IPS-18c (cell line): Measurements from ENCODE around the gene TTC19.
"Not testable (repeated sequence)": the region's sequence is repeated elsewhere in the genome, so short reads cannot be mapped to it uniquely, and the experiment has no call there.

ENCODE experiments used
- H3K4me3 ChIP-seq: 2 replicates; pipeline ENCODE4 v1.7.0; 2013; ENCODE audit warnings: low read depth, mild to moderate bottlenecking, low read length, moderate library complexity; ENCODE audit not compliant: insufficient read depth
- H3K9me3 ChIP-seq: one replicate; pipeline ENCODE4 v1.6.1; 2013; ENCODE audit warnings: mild to moderate bottlenecking, low read length, moderate library complexity; ENCODE audit not compliant: control insufficient read depth, insufficient read depth

TTC19 gene

DNA sequence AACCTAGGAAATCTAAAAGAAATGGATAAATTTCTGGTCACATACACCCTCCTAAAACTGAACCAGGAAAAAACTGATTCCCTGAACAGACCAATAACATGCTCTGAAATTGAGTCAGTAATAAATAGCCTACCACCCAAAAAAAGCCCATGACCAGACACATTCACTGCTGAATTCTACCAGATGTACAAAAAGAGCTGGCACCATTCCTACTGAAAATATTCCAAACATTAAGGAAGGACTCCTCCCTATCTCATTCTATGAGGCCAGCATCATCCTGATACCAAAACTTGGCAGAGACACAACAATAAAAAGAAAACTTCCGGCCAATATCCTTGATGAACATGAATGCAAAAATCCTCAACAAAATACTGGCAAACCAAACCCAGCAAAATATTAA, 52.9 kb downstream of the TTC19 start:
- no peak overlapping the region for H3K4me3 ChIP-seq
- no peaks in the 10 kb centered on the region for H3K9me3 ChIP-seq

DNA sequence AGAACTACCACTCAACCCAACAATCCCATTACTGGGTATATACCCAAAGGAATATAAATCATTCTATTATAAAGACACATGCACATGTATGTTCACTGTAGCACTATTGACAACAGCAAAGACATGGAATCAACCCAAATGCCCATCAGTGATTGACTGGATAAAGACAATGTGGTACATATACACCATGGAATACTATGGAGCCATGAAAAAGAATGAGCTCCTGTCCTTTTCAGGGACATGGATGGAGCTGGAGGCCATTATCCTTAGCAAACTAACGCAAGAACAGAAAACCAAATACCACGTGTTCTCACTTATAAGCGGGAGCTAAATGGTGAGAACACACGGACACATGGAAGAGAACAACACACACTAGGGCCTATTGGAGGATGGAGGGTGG, 55.5 kb downstream of the TTC19 start:
- not testable (repeated sequence) for H3K9me3 ChIP-seq, H3K4me3 ChIP-seq

DNA sequence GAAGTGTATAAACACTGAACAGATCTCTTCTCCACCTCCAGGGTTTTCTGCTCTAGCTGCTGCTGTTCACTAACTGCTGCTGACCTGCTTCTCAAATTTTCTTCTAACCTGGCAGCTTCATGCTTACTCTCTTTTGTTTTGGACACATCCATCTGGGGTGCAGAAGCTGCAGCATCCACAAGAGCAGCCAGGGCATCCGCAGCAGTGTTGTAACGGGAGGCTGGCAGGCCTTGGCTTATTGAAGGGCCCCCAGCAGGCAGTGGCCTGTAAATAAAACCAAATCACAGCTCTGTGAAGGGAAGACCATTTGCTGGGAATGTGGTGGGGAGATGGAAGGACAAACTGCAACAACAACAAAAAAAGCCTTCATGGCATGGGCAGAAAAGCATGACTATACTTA, 62.0 kb downstream of the TTC19 start:
- Histone ChIP-seq H3K9me3 (no peaks in the 10 kb centered on the region), H3K4me3 (no peak overlapping the region)

DNA sequence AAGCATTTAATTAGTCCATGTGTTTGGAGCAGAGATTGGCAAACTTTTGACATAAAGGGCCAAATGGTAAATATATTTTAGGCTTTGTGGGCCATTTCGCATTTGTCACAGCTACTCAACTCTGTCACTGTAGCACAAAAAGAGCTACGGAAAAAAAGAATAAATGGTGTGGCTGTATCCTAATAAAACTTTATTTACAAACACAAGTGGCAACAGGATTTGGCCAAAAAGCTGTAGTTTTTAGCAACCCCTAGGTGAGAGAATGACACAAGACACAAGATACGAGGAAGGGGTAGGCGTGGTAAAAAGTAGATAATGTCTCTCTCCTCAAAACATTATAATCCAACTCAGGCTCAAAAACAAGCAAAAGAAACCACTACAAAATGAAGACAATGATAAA, 66.5 kb downstream of the TTC19 start:
- Histone ChIP-seq H3K4me3 (no peak overlapping the region), H3K9me3 (no peaks in the 10 kb centered on the region)

DNA sequence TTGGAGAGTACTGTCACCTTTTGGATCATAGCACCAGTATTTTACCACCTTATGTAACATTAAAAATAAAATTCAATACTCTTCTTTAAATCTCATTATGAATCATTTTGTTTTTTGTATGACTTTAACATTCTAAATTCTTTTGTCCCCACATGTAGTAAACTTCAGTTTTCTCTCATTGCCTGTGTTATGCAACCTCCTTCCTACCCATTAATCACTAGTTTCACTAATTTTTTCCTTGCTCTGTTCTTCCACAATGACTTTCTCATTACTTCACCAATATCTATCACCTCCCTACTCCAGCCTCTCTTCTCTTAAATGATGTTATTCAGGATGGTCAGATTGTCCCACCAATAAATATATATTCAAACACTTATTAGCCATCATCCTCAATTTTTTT, 68.7 kb downstream of the TTC19 start:
- H3K9me3 ChIP-seq: no peaks in the 10 kb centered on the region
- no peak overlapping the region for H3K4me3 ChIP-seq

DNA sequence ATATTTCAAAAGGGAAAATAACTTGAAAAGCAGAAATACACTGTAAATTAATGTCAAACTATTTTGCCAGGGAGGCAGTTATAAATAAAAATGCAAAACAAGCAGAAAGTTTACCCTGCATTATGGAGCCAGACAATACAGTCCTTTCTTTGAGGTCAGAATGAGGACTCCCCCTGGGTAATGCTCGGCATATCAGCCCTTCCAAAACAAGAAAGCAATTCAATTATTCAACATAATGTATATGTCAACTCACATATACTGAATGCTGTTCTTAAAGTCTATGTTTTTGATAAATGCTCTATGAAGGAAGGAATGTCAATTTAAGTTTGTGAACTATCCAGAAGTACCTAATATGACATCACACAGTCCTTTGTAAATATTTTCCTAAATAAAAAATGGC, 72.4 kb downstream of the TTC19 start:
- H3K9me3 ChIP-seq: no peaks in the 10 kb centered on the region

DNA sequence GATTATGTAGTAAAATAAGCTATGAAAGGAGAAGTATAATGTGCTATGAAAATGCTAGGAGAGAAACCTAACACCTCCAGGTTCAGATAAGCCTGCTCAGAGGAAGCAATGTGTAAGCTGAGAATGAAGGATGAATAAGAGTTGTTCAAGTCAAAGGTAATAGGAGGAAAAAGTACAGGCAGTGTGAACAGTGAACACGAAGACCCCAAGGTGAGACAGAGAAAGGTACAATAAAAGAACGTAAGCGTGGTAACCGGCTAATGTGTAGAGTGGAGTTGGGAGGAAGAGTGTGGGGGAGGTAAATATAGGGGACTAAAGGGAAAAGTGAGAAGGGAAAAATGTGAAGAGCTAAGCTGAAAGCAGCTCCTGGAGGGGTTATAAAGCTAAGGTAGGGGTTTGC, 74.2 kb downstream of the TTC19 start:
- Histone ChIP-seq H3K4me3 (no peak overlapping the region), H3K9me3 (no peaks in the 10 kb centered on the region)

More for the DNA sequence above, 72.4 kb downstream of the TTC19 start:
- H3K4me3 ChIP-seq: no peak overlapping the region

DNA sequence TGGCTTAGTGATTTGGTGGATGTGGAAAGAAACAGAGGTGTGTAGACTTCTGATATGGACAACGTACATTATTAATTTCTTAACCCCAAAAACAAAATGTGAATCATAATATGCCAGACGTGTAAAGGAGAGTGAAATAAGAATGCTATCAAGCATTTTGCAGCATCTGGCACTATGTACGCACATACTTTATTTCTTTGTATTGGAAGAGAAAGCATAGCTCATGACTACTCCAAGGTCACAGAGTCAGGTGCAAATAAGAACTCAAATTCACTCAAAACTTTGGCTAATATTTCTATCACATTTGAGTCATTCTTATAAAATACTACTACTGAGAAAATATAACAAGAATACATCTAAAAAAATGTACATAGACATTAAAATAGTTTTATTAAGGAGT, 74.8 kb downstream of the TTC19 start:
- Histone ChIP-seq H3K9me3 (no peaks in the 10 kb centered on the region), H3K4me3 (no peak overlapping the region)

DNA sequence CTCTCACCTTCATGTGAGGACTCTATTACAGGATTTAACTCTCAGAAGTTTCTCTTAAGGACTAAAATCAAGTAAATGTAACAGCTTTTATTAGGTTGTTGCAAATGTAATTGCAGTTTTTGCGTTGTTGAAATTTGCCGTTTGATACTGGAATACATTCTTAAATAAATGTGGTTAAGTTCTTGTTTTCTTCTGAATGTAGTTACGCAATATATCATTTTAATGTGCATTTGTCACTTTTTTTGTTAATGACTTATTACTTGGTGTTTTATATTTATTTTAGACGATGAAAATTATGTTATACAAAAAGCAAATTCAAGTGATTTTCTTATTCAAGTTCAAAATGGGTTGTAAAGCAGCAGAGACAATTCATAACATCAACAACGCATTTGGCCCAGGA, 76.3 kb downstream of the TTC19 start:
- Histone ChIP-seq H3K9me3 (no peaks in the 10 kb centered on the region), H3K4me3 (no peak overlapping the region)
